Activated CD4-positive, alpha-beta T cell treated with anti-CD3 and anti-CD28 coated beads, Interleukin-2, amount 10 ng/mL, durations not matched to agents 24 days and 14 days (primary cell): Measurements from ENCODE around the gene LIN7B. TPM values are rescaled to one million over a fixed set of nuclear protein-coding genes. Genes with fewer than 3 reads are reported as not detected.
A peak's percentile ranks its signal among the peaks of the same experiment; 100 is the strongest.
"Not testable (repeated sequence)": the region's sequence is repeated elsewhere in the genome, so short reads cannot be mapped to it uniquely, and the experiment has no call there.

Experiments used
- DNase-seq: peaks from one replicate; pipeline ENCODE4 v3.0.0; 2022
- H3K27ac Mint-ChIP-seq: one replicate; pipeline ENCODE4 v1.8.0; 2022; ENCODE audit warnings: mild to moderate bottlenecking, mixed read lengths
- H3K27me3 Mint-ChIP-seq: one replicate; pipeline ENCODE4 v1.8.0; 2022; ENCODE audit warnings: mixed read lengths
- H3K36me3 Mint-ChIP-seq: one replicate; pipeline ENCODE4 v1.8.0; 2022; ENCODE audit warnings: low read depth, mild to moderate bottlenecking, mixed read lengths
- H3K4me1 Mint-ChIP-seq: one replicate; pipeline ENCODE4 v1.8.0; 2021; ENCODE audit warnings: mixed read lengths
- H3K4me3 Mint-ChIP-seq: one replicate; pipeline ENCODE4 v1.8.0; 2022; ENCODE audit warnings: mild to moderate bottlenecking, moderate library complexity, mixed read lengths
- H3K9me3 Mint-ChIP-seq: one replicate; pipeline ENCODE4 v1.8.0; 2021; ENCODE audit warnings: mixed read lengths
- intact Hi-C: fragments of 100-400 bp; cut with micrococcal nuclease; formaldehyde crosslinking; loops from one replicate; pipeline ENCODE4 v1.15.1; 2023
- total RNA-seq: library from RNA; stranded (reverse); gene quantifications from 2 replicates; pipeline ENCODE4 v1.2.3, GENCODE V29; 2022

LIN7B gene
- total RNA-seq, 1 donor from 2014 or later: 5.4 TPM

- H3K9me3 Mint-ChIP-seq: no peaks in the 10 kb centered on the region
- peaks cover 5% of the 10 kb centered on the region for H3K36me3 Mint-ChIP-seq
- H3K4me3 Mint-ChIP-seq: peak within 1 kb of the TSS; percentile 90
- intact Hi-C loops: loop anchor here (1.0 to 10.0 kb wide), 6 partner anchors 9 to 485 kb away; partner anchors contain the start of genes DBP, GYS1, PPP1R15A and RUVBL2
- H3K27ac Mint-ChIP-seq: peak within 1 kb of the TSS; percentile 90
- H3K4me1 Mint-ChIP-seq: peaks cover 23% of the 10 kb centered on the region
- DNase-seq: peak; percentile 73
- peaks cover 18% of the 10 kb centered on the region for H3K27me3 Mint-ChIP-seq
These were observed 5.5 kb downstream of the LIN7B start, which contains the start of gene PPFIA3 for GRCh38 chr19:49119411-49120324. Gene PPFIA3, plus strand, starts transcription at chr19:49119544. Its CDS starts 8,330 bp downstream, at chr19:49127874.

GRCh38 chr19:49120325-49120683, 6.1 kb downstream of the LIN7B start:
- no peak overlapping the region for H3K27ac Mint-ChIP-seq
- H3K27me3 Mint-ChIP-seq: peaks cover 20% of the 10 kb centered on the region
- H3K36me3 Mint-ChIP-seq: peaks cover 5% of the 10 kb centered on the region
- no peaks in the 10 kb centered on the region for H3K9me3 Mint-ChIP-seq
- peak; percentile 65 for DNase-seq
- peak overlapping the region; percentile 90 for H3K4me3 Mint-ChIP-seq
- intact Hi-C loops: no loop called here
- H3K4me1 Mint-ChIP-seq: peaks cover 19% of the 10 kb centered on the region

DNA sequence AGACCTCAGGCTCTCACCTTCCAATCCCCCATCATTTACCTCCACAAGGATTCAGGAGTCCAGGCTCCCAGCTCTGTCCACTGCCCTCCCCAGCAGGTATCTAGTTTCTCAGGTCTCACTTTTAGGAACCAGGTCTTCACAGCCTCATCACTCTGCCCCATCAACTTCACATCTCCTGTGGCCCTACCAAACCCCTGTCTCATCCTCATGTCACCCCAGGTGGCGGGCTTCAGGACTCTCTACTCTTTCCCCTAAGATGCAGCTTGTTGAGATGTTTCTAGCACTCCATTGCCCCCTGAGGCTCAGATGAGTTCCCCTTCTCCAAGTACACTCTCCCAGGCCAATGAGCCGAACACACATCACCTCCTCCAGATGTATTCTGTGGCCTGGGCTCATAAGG, 6.7 kb downstream of the LIN7B start:
- Mint-ChIP-seq H3K9me3 (no peaks in the 10 kb centered on the region), H3K27ac (peak overlapping the region; percentile 9), H3K4me1 (peaks cover 19% of the 10 kb centered on the region), H3K27me3 (peaks cover 20% of the 10 kb centered on the region), H3K4me3 (peak overlapping the region; percentile 90), H3K36me3 (peaks cover 5% of the 10 kb centered on the region)
- DNase-seq: peak; percentile 64
- intact Hi-C loops: no loop called here

- DNase-seq, intact Hi-C loops, H3K36me3 Mint-ChIP-seq, H3K27ac Mint-ChIP-seq, H3K9me3 Mint-ChIP-seq, H3K4me3 Mint-ChIP-seq: not testable (repeated sequence)
- peaks cover 19% of the 10 kb centered on the region for H3K4me1 Mint-ChIP-seq
- peaks cover 20% of the 10 kb centered on the region for H3K27me3 Mint-ChIP-seq
These were observed 7.7 kb downstream of the LIN7B start for GRCh38 chr19:49121841-49122240.

DNA sequence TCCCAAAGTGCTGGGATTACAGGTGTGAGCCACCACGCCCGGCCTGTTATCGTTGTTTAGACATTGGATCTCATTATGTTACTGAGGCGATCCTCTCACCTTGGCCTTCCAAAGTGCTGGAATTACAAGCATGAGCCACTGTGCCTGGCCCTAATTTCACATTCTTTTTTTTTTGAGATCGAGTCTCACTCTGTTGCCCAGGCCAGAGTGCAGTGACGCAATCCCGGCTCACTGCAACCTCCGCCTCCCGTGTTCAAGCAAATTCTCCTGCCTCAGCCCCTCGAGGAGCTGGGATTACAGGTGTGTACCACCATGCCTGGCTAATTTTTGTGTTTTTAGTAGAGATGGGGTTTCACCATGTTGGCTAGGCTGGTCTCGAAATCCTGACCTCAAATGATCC, 9.1 kb downstream of the LIN7B start:
- H3K9me3 Mint-ChIP-seq, intact Hi-C loops, H3K36me3 Mint-ChIP-seq, DNase-seq, H3K27ac Mint-ChIP-seq, H3K4me3 Mint-ChIP-seq: not testable (repeated sequence)
- H3K27me3 Mint-ChIP-seq: peaks cover 20% of the 10 kb centered on the region
- peaks cover 12% of the 10 kb centered on the region for H3K4me1 Mint-ChIP-seq

GRCh38 chr19:49125025-49125731, 11.0 kb downstream of the LIN7B start:
- Mint-ChIP-seq H3K9me3 (no peaks in the 10 kb centered on the region), H3K27ac (no peak overlapping the region), H3K36me3 (no peaks in the 10 kb centered on the region), H3K4me3 (no peak overlapping the region), H3K27me3 (peaks cover 18% of the 10 kb centered on the region), H3K4me1 (peaks cover 15% of the 10 kb centered on the region)
- intact Hi-C loops: no loop called here
- no peak for DNase-seq

DNA sequence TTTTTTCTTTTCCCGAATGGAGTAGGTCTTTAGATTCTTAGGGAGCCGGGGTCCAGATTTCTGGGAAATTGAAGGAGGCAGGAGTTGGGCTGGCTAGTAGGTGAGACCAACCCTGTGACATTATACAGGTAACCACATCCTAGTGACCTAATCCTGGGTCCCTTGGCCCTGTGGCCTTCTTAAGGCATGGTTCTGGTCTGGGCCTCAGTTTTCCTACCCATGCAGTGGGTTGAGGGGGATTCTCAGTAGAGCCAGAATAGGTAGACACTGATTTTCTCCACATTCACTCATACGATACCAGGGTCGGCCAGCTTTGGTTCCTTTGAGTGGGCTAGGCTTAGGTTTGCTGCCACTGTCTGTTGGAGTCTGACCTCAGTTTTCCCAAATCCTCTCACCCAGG, 12.4 kb downstream of the LIN7B start:
- intact Hi-C loops: no loop called here
- Mint-ChIP-seq H3K27me3 (peaks cover 10% of the 10 kb centered on the region), H3K4me3 (no peak overlapping the region), H3K9me3 (no peaks in the 10 kb centered on the region), H3K27ac (no peak overlapping the region), H3K4me1 (peaks cover 8% of the 10 kb centered on the region), H3K36me3 (no peaks in the 10 kb centered on the region)
- DNase-seq: no peak

- H3K27ac Mint-ChIP-seq, H3K9me3 Mint-ChIP-seq, H3K27me3 Mint-ChIP-seq, H3K36me3 Mint-ChIP-seq, DNase-seq, H3K4me1 Mint-ChIP-seq, intact Hi-C loops: not testable (repeated sequence)
- peak overlapping the region; percentile 84 for H3K4me3 Mint-ChIP-seq
These were observed 13.1 kb downstream of the LIN7B start for GRCh38 chr19:49127225-49127624.

DNA sequence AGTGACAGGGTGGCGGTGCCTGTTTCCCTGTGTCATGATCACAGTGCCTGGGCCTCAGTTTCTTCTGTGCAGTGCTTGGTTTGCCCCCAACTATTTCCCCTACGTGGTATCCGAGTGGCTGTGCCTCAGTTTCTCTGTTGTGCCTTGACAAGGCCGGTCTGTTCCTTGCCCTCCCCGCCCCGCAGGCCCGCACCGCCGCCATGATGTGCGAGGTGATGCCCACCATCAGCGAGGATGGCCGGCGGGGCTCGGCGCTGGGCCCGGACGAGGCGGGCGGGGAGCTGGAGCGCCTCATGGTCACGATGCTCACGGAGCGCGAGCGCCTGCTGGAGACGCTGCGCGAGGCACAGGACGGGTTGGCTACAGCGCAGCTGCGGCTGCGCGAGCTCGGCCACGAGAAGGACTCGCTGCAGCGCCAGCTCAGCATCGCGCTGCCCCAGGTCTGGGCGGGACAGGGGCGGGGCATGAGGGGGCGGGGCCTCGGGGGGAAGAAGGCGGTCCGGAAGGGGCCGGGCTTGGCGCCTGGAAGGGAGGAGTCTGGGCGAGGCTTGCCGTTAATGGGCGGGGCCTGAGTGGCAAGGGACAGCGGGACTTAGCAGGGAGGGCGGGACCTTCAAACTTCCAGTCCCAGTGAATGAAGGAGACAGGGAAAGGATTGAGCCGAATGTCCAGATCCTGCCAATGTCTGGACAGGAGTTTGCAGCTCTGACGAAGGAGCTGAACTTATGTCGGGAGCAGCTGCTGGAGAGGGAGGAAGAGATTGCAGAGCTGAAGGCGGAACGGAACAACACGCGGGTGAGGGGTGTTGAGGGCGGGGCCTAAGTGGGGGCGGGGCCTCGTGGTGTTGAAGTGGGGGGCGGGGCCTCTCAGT, 13.7 kb downstream of the LIN7B start:
- H3K4me3 Mint-ChIP-seq: peak overlapping the region; percentile 84
- intact Hi-C loops: loop anchor here (1.0 kb wide), 1 partner anchor 9 kb away; the partner anchor contains the start of genes C19orf73 and PPFIA3
- H3K27ac Mint-ChIP-seq: peak overlapping the region; percentile 83
- DNase-seq: peak; percentile 98
- H3K9me3 Mint-ChIP-seq: no peaks in the 10 kb centered on the region
- H3K36me3 Mint-ChIP-seq: no peaks in the 10 kb centered on the region
- H3K27me3 Mint-ChIP-seq: peaks cover 6% of the 10 kb centered on the region
- peaks cover 8% of the 10 kb centered on the region for H3K4me1 Mint-ChIP-seq

- intact Hi-C loops: loop anchor here (1.0 kb wide), 1 partner anchor 9 kb away; the partner anchor contains the start of genes C19orf73 and PPFIA3
- Mint-ChIP-seq H3K9me3 (no peaks in the 10 kb centered on the region), H3K4me3 (peak overlapping the region; percentile 84), H3K27ac (no peak overlapping the region), H3K36me3 (no peaks in the 10 kb centered on the region), H3K4me1 (peaks cover 12% of the 10 kb centered on the region), H3K27me3 (peaks cover 7% of the 10 kb centered on the region)
- no peak for DNase-seq
These were observed 14.5 kb downstream of the LIN7B start for GRCh38 chr19:49128545-49129237.

DNA sequence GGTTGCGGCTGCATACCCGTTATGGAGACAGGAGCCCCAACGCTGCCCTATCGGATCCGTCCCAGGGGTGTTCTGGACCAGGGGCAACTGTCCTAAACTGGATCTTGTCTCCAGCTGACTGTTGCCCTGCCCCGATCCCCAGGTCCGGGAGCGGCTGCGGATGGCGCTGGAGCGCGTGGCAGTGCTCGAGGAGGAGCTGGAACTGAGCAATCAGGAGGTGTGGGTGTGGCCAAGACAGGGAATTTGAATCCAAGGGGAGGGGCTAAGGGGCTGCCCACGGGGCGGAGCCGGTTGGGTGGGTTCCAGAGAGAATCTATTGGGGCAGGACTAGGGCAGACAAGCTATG, 15.0 kb downstream of the LIN7B start:
- H3K4me1 Mint-ChIP-seq: peaks cover 14% of the 10 kb centered on the region
- H3K4me3 Mint-ChIP-seq: no peak overlapping the region
- no peak overlapping the region for H3K27ac Mint-ChIP-seq
- intact Hi-C loops: no loop called here
- no peaks in the 10 kb centered on the region for H3K36me3 Mint-ChIP-seq
- peaks cover 5% of the 10 kb centered on the region for H3K27me3 Mint-ChIP-seq
- DNase-seq: no peak
- no peaks in the 10 kb centered on the region for H3K9me3 Mint-ChIP-seq

DNA sequence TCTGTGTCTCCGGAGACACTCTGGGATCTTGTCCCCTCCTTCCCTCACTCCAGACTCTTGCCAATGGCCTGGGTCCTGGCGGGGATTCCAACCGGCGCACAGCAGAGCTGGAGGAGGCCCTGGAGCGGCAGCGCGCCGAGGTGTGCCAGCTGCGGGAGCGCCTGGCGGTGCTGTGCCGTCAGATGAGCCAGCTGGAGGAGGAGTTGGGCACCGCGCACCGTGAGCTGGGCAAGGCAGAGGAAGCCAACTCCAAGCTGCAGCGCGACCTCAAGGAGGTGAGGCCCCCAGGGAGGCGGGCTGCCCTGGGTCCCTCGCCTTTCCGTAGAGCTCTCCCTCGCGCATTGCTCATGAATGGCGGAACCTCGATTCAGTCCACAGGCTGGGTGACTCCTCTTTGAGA, 16.2 kb downstream of the LIN7B start:
- no peaks in the 10 kb centered on the region for H3K36me3 Mint-ChIP-seq
- peaks cover 14% of the 10 kb centered on the region for H3K4me1 Mint-ChIP-seq
- H3K27ac Mint-ChIP-seq: no peak overlapping the region
- no peak for DNase-seq
- H3K4me3 Mint-ChIP-seq: no peak overlapping the region
- no peaks in the 10 kb centered on the region for H3K9me3 Mint-ChIP-seq
- intact Hi-C loops: no loop called here
- peaks cover 3% of the 10 kb centered on the region for H3K27me3 Mint-ChIP-seq
